ENCODE results near the gene CACNA1A.
"Not testable (repeated sequence)": the region's sequence is repeated elsewhere in the genome, so short reads cannot be mapped to it uniquely, and the experiment has no call there.

CACNA1A gene

DNA sequence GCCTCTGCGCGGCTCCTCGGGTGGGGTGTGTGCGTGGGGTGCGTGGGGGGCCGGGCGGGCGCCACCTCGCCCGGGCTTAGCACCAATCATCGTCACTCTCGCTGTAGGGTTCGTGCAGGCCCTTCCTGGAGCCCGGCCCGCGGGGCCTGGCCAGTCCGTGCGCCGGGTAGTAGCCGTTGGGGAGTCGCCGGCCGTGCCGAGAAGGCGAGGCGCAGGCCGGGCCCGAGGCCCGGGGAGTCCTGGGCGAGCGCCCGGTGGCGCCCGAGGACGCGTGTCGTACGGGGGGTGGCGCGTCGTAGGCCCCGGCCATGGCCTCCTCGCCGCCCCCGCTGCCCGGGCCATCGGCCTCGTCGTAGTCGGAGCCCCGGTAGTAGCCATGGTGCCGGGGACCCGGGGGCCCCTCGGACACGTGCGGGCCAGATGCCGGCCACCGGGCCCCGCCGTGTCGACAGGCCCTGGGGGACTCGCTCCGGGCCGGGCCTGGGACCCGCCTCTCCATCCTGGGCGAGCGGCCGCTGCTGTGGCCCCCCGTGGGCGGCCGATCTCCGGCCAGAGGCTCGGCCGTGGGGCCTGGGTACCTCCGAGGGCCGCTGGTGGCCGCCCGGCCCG is 298.9 kb downstream of the CACNA1A start:
- no peak for DNase-seq (ENCODE audit: low read depth, low spot score)

DNA sequence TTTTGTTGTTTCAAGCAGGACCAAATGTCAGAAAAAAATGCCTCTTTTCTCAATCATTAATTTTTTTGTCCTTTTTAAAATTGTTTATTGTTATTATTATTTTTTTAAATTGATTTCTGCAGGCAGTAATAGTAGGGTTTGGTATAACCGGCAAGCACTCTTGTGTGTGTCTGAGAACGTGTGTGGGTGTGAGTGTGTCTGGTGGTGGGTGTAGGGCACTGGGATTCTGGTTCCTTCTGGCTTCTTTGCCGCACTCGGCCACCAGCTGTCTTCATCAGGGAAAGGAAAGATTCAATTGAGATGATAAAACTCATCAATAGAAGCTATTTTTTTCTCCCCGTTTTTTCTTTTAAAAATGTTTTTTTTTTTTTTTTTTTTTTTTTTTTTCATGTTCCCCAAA is 299.7 kb downstream of the CACNA1A start:
- DNase-seq (ENCODE audit: low read depth, low spot score) = no peak

DNA sequence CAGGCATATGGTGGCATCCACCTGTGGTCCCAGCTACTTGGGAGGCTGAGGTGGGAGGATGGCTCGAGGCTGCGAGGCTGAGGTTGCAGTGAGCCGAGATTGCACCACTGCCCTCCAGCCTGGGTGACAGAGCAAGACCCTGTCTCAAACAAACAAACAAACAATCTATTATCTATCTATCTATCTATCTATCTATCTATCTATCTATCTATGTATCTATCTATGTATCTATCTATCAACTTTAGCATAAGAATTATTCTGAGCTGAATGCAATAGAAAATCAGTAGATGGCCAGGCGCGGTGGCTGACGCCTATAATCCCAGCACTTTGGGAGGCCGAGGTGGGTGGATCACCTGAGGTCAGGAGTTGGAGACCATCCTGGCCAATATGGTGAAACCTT is 304.2 kb downstream of the CACNA1A start:
- DNase-seq (ENCODE audit: low read depth, low spot score) = not testable (repeated sequence)

DNA sequence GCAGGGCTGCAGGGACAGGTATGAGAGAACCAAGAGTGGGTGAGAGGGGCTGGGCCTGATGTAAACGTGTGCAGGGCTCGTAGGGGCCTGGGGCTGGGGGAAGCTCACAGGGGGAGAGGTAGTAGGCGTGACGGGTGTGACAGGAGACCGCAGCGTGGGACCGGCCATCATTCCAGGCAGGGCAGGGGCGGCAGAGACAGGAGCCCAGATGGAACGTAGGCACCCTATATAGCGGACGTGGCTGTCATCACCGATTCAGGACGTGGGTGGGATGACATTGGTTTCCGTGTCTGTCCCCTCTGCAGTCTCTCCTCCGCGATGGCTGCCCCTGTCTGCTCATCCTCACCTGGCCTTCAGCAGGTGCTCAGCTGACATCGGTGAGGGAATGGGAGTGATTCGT is 307.6 kb downstream of the CACNA1A start:
- no peak for DNase-seq (ENCODE audit: low read depth, low spot score)

DNA sequence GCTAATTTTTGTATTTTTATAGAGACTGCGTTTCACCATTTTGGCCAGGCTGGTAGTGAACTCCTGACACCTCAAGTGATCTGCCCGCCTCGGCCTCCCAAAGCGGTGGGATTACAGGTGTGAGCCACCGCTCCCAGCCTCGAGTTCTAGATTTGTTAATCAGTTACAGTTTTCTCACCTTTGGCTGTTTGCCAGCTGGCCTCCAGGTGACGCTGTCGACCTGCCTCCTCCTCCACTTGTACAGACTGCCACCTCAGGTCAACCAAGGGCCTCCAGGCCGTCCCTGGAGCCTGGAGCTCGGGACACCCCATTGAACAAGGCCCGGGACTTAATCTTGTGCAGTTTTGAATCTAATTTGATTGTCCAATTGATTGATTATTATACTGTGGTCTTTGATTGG is 310.6 kb downstream of the CACNA1A start:
- DNase-seq (ENCODE audit: low read depth, low spot score) = no peak

DNA sequence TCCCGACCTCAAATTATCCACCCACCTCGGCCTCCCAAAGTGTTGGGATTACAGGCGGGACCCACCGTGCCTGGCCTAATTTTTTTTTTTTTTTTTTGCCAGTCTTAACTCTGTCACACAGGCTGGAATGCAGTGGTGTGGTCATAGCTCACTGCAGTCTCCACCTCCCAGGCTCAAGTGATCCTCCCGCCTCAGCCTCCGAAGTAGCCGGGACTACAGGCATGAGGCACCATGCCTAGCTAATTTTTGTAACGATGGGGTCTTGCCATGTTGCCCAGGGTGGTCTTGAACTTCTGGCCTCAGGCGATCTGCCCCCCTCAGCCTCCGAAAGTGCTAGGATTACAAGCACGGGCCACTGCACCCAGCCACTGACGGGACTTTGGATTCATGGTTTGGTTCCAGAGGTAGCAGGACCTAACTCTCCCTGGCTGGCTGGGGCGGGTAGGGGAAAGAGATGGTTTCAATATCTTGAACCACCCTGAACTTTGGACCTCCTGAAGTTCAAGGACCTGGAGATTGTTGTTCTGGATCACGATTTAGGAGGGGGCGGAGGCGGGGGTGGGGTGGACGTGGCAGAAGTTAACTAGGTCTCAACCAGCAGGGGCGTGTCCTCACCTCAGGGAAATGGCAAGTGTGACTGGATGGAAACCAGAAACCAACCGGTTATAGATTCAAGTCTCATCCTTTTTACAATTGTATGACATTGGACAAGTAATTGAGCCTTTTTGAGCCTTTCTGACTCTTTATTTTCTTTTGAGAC is 315.3 kb downstream of the CACNA1A start:
- DNase-seq (ENCODE audit: low read depth, low spot score) = no peak

DNA sequence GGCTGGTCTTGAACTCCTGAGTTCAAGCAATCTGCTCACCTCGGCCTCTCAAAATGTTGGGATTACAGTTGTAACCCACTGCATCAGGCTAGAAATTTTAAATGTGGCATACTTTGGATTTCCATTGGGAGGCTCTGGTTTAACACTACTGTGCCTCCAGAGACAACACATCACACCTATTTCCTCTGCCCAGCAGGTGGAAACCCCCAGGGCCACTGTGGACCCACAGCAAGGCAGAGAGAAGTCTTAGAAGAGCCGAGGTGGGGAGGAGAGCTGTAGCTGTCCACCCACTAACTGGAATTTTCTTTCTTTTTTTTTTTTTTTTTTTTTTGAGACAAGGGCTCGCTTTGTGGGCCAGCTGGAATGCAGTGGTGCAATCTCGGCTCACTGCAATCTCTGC is 316.7 kb downstream of the CACNA1A start:
- no peak for DNase-seq (ENCODE audit: low read depth, low spot score)

DNA sequence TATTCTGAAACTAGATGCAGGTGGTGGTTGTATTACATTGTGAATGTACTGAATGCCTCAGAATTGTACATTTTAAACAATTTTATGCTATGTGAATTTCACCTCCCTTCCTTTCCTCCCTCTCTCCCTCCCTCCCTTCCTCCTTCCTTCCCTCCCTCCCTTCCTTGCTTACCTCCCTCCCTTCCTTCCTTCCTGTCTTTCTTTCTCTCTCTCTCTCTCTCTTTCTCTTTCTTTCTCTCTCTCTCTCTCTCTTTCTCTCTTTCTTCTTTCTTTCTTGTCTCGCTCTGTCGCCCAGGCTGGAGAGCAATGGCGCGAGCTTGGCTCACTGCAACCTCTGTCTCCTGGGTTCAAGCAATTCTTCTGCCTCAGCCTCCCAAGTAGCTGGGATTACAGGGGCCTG is 318.9 kb downstream of the CACNA1A start:
- DNase-seq (ENCODE audit: low read depth, low spot score) = no peak

DNA sequence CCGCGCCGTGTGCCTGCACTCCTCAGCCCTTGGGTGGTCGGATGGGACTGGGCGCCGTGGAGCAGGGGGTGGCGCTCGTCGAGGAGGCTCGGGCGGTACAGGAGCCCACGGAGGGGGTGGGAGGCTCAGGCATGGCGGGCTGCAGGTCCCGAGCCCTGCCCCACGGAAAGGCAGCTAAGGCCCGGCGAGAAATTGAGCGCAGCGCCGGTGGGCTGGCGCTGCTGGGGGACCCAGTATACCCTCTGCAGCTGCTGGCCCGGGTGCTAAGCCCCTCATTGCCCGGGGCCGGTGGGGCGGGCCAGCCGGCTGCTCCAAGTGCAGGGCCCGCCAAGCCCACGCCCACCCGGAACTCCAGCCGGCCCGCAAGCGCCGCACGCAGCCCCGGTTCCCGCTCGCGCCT is 319.6 kb downstream of the CACNA1A start:
- DNase-seq (ENCODE audit: low read depth, low spot score) = not testable (repeated sequence)

DNA sequence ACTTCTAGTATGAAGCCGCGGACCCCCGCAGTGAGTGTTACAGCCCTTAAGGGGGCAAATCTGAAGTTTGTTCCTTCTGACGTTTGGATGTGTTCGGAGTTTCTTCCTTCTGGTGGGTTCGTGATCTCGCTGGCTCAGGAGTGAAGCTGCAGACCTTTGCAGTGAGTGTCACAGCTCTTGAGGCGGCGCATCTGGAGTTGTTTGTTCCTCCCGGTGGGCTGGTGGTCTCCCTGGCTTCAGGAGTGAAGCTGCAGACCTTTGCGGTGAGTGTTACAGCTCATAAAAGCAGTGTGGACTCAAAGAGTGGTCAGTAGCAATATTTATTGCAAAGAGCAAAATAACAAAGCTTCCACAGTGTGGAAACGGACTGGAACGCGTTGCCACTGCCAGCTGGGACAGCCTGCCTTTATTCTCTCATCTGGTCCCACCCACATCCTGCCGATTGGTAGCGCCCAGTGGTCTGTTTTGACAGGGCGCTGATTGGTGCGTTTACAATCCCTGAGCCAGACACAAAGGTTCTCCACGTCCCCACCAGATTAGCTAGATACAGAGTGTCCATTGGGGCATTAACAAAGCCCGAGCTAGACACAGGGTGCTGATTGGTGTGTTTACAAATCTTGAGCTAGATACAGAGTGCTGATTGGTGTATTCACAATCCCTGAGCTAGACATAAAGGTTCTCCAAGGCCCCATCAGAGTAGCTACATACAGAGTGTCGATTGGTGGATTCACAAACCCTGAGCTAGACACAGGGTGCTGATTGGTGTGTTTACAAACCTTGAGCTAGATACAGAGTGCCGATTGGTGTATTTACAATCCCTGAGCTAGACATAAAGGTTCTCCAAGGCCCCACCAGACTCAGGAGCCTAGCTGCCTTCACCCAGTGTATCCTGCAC is 320.3 kb downstream of the CACNA1A start:
- DNase-seq (ENCODE audit: low read depth, low spot score) = not testable (repeated sequence)

DNA sequence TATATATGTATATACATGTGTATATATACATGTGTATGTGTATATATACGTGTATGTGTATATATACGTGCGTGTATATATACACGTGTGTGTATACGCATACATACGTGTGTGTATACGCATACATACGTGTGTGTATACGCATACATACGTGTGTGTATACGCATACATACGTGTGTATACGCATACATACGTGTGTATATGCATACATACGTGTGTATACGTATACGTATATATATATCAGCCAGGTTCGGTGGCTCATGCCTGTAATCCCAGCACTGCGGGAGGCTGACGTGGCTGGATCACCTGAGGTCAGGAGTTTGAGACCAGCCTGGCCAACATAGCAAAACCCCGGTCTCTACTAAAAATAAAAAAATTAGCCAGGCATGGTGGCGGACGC is 321.4 kb downstream of the CACNA1A start:
- not testable (repeated sequence) for DNase-seq (ENCODE audit: low read depth, low spot score)

DNA sequence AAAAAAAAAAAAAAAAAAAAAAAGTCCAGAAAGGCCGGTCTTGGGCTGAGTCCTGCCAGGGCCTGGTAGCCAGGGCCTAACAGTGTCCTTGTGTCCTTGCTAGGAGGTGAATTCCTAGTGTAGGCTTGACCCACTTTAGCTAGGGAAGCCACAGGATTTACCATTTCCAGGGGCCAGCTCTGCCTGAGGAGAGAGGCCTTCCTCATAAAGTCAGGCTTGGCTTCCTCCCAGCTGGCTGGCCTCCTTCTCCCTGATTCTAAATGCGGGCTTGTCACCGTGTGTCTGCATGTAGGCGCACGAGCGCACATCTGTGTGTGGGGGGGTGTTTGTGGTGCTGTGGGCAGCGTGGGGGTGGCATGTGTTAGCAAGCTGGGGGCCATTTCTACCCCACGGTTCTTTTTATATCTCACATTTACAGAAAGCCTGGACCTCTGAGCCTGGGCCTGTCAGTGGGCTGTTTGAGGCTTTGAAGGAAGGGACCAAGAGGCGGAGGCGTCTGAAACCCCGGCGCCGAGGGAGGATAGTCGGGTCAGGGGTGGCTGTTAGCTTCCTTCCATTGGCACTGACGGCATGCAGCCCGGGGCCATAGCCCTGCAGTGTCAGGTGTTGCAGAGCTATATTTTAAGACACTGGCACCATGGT is 324.4 kb downstream of the CACNA1A start:
- DNase-seq (ENCODE audit: low read depth, low spot score) = no peak

DNA sequence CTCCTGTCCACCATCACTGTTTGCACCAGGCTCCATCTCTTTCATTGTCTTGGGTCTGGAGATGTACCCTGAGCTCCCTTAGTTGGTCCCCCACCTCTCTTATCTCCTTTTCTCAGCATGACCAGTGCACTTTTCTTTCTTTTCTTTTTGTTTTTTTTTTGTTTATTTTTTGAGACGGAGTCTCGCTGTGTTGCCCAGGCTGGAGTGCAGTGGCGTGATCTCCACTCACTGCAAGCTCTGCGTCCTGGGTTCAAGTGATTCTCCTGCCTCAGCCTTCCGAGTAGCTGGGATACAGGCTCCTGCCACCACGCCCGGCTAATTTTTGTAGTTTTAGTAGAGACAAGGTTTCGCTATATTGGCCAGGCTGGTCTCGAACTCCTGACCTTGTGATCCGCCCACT is 328.0 kb downstream of the CACNA1A start:
- not testable (repeated sequence) for DNase-seq (ENCODE audit: low read depth, low spot score)

DNA sequence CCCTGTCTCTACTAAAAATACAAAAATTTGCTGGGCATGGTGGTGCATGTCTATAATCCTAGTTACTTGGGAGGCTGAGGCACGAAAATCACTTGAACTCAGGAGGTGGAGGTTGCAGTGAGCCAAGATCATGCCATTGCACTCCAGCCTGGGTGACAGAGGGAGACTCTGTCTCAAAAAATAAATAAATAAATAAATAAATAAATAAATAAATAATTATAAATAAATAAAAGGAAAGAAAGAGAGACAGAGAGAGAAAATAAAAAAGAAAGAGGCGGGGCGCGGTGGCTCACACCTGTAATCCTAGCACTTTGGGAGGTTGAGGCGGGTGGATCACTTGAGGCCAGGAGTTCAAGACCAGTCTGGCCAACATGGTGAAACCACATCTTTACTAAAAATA is 328.7 kb downstream of the CACNA1A start:
- not testable (repeated sequence) for DNase-seq (ENCODE audit: low read depth, low spot score)

DNA sequence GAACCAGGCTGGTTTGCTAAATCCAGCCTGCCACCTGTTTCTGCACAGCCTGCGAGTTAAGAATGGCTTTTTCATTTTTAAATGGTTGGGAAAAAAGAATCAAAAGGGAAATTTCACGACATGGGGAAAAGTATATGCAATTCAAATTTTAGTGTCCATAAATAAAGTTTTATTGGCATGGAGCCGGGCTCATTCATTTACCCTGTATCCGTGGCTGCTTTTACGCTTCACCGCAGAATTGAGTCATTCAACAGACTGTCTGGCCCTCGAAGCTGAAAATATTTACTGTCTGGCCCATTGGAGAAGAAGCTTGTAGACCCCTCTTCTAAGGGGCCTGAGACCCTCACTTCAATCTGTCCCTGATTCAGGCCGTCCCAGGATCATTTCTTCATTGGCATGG is 329.9 kb downstream of the CACNA1A start:
- DNase-seq (ENCODE audit: low read depth, low spot score) = no peak

DNA sequence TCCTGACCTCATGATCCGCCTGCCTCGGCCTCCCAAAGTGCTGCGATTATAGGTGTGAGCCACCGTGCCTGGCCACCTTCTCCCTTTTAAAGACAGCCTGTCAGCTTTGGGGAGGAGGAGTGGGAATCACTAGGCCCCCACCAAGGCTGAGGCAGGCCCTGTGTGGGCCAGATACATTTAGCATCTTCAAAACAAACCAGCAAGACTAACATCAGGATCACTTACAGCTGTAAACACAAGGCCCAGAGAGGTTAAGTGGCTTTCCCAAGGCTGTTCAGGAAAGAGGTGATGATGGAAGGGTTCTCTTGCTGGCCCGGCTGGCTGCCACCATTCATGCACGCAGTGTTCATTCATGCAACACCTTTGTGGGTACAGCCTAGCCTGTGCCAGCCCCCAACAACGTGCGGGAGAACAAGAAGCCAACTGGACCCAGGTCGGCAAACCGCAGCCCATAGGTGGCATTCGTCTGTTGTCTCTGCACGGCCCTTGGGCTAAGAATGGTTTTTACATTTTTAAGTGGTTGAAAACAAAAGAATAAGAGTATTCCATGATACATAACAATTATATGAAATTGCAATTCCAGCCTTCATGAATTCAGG is 333.0 kb downstream of the CACNA1A start:
- no peak for DNase-seq (ENCODE audit: low read depth, low spot score)

DNA sequence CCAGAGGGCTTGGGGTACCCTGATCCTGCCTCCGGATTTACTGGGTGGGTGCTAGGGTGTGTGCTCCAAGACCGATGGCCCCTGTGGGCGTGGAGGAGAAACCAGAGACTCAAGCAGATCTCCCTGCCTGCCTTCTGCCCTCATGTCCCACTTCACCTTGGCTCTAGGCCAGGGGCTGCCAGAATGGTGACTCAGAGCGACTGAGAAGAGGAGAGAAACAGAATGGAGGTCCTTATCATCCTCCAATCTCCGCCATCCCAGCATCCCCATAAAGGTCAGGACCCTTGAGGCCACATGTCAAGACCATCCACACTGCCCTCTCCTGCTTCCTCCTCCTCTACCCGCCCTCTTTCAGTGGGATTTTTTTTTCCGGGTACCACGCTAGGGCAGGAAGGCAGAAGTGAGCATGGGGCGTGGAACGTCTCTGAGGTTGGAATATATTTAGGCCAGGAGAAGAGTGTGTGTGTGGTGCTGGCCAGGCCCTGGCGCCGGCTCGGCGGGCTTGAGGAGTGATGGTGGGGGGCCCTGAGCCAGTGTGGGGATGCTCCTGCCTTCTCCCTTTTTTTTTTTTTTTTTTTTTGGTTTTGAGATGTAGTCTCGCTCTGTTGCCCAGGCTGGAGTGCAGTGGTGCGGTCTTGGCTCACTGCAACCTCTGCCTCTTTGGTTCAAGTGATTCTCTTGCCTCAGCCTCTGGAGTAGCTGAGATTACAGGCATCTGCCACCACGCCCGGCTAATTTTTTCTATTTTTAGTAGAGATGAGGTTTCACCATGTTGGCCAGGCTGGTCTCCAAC is 333.7 kb downstream of the CACNA1A start:
- peak; percentile 74 for DNase-seq (ENCODE audit: low read depth, low spot score)

DNA sequence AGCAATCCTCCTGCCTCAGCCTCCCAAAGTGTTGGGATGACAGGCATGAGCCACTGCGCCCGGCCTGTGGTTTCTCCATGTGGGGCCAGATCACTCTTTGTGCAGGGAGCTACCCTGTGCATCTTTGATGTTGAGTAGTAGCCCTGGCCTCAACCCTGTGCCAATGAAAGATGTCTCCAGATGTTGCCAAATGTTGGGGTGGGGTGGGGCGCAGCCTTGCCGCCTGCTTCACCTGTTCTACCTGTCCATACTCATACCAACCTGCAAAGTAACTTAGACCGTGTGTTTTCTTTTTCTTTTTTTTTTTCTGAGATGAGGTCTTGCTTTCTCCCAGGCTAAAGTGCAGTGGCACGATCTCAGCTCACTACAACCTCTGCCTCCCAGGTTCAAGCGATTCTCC is 335.1 kb downstream of the CACNA1A start:
- DNase-seq (ENCODE audit: low read depth, low spot score) = no peak

DNA sequence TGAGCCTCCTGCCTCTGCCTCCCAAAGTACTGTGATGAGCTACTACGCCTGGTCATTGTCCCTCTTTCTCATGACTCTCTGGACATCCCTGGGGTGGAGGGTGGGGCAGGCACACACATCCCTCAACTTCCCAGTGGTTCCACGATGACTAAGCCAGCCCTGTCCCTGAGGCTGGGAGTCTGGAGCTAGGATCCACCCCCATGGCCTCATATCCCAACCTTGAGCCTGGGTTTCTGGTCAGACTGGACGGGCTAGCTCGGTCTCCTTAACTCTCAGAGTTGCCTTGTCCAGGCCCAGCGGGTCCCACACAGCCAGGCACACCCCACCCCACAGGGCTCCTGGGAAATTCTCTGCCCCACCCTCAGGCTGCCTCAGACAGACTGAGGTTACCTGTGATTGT is 336.5 kb downstream of the CACNA1A start:
- DNase-seq (ENCODE audit: low read depth, low spot score) = no peak

DNA sequence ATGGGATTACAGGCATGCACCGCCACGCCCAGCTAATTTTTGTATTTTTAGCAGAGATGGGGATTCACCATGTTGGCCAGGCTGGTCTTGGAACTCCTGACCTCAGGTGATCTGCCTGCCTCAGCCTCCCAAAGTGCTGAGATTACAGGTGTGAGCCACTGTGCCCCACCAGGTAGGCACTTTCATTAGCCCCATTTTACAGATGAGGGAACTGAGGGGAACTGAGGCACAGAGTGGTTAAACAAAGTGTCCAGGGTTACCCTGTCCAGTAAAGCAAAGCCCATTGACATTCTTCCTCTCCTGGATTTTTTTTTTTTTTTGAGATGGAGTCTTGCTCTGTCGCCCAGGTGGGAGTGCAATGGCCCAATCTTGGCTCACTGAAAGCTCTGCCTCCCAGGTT is 340.1 kb downstream of the CACNA1A start:
- DNase-seq (ENCODE audit: low read depth, low spot score) = not testable (repeated sequence)

Measured in activated naive CD8-positive, alpha-beta T cell treated with anti-CD3 and anti-CD28 coated beads, Interleukin-2, amount 50 U/mL, for 16 hours (primary cell).